HG03039 (cell line): Measurements from ENCODE around the gene SYT9.

Source experiments
- ATAC-seq: cut with Tn5 transposase; IDR thresholded peaks from one replicate; pipeline ENCODE4 v1.9.1; 2021; ENCODE audit warnings: mild to moderate bottlenecking, moderate library complexity; ENCODE audit not compliant: unreplicated experiment

Gene SYT9

GRCh38 chr11:7457211-7457610 is 205.5 kb downstream of the SYT9 start:
- ATAC-seq: no peak

GRCh38 chr11:7462706-7463105 is 211.0 kb downstream of the SYT9 start:
- no peak for ATAC-seq

GRCh38 chr11:7467652-7468051 is 215.9 kb downstream of the SYT9 start:
- no peak for ATAC-seq

- ATAC-seq: no peak
Measured at GRCh38 chr11:7469351-7469865, 217.7 kb downstream of the SYT9 start.

GRCh38 chr11:7471071-7471470 is 219.4 kb downstream of the SYT9 start:
- no peak for ATAC-seq

GRCh38 chr11:7473717-7474116 is 222.0 kb downstream of the SYT9 start:
- ATAC-seq: peak; percentile 84

GRCh38 chr11:7480113-7480512 is 228.4 kb downstream of the SYT9 start:
- no peak for ATAC-seq

GRCh38 chr11:7484131-7484530 is 232.4 kb downstream of the SYT9 start:
- ATAC-seq: no peak

GRCh38 chr11:7484645-7485044 is 232.9 kb downstream of the SYT9 start:
- ATAC-seq: no peak

- ATAC-seq: no peak
Measured at GRCh38 chr11:7485186-7486097, 233.7 kb downstream of the SYT9 start, which contains the start of gene OLFML1. TSS of gene OLFML1 (plus strand) at chr11:7485506. CDS start at chr11:7485876, 370 bp downstream.

GRCh38 chr11:7486098-7486780 is 234.5 kb downstream of the SYT9 start:
- no peak for ATAC-seq

- no peak for ATAC-seq
Measured at GRCh38 chr11:7486781-7487140, 235.1 kb downstream of the SYT9 start.

- ATAC-seq: no peak
Measured at GRCh38 chr11:7487360-7487759, 235.7 kb downstream of the SYT9 start.

- no peak for ATAC-seq
Measured at GRCh38 chr11:7488681-7489080, 237.0 kb downstream of the SYT9 start.

- no peak for ATAC-seq
Measured at GRCh38 chr11:7489376-7489775, 237.7 kb downstream of the SYT9 start.

GRCh38 chr11:7490054-7490453 is 238.3 kb downstream of the SYT9 start:
- no peak for ATAC-seq

- no peak for ATAC-seq
Measured at GRCh38 chr11:7490535-7490934, 238.8 kb downstream of the SYT9 start.

GRCh38 chr11:7492253-7492652 is 240.5 kb downstream of the SYT9 start:
- no peak for ATAC-seq

- ATAC-seq: no peak
Measured at GRCh38 chr11:7493670-7494069, 242.0 kb downstream of the SYT9 start.

GRCh38 chr11:7494086-7494745 is 242.5 kb downstream of the SYT9 start:
- no peak for ATAC-seq

- ATAC-seq: peak; percentile 79
Measured at GRCh38 chr11:7495882-7496551, 244.3 kb downstream of the SYT9 start.
